ENCODE results near the gene FAM222A.

FAM222A gene

DNA sequence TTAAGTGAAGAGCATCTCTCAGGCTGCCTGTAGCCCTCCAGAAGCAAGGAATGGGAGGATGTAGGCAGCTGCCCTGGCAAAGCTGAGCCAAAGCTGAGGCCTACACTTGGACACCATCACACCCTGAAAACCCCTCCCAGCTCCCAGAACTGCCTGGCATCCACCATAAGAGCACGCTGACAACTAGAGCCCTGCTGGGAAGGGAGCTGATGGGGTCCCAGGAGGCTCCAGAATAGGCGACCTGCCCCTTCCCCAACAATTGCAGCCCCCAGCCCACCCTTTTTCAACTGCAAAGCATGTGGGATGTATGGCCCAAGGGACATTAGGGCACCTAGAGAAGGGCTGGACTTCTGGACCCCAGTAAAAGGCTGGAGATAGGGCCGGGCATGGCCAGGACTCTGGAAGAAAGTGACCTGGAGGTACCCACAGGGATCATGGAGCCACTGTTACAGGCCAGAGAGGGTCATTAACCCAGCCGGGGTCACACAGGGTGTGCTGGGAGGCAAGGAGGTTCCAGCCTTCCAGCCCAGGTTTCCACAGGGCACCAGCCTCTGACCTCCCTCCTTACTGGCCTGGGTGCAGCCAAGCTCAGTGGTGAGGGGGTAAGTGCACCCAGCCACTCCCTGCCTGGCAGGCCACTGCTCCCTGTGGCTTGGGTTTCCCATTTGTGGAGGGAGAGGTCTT is 27.8 kb downstream of the FAM222A start:
- no peak for DNase-seq (ENCODE audit: low spot score)
- TF ChIP-seq, protein P1, sequence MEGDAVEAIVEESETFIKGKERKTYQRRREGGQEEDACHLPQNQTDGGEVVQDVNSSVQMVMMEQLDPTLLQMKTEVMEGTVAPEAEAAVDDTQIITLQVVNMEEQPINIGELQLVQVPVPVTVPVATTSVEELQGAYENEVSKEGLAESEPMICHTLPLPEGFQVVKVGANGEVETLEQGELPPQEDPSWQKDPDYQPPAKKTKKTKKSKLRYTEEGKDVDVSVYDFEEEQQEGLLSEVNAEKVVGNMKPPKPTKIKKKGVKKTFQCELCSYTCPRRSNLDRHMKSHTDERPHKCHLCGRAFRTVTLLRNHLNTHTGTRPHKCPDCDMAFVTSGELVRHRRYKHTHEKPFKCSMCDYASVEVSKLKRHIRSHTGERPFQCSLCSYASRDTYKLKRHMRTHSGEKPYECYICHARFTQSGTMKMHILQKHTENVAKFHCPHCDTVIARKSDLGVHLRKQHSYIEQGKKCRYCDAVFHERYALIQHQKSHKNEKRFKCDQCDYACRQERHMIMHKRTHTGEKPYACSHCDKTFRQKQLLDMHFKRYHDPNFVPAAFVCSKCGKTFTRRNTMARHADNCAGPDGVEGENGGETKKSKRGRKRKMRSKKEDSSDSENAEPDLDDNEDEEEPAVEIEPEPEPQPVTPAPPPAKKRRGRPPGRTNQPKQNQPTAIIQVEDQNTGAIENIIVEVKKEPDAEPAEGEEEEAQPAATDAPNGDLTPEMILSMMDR (IDR thresholded peaks at IDR 0.05; ENCODE audit: extremely low read depth, missing control alignments), result no peak

DNA sequence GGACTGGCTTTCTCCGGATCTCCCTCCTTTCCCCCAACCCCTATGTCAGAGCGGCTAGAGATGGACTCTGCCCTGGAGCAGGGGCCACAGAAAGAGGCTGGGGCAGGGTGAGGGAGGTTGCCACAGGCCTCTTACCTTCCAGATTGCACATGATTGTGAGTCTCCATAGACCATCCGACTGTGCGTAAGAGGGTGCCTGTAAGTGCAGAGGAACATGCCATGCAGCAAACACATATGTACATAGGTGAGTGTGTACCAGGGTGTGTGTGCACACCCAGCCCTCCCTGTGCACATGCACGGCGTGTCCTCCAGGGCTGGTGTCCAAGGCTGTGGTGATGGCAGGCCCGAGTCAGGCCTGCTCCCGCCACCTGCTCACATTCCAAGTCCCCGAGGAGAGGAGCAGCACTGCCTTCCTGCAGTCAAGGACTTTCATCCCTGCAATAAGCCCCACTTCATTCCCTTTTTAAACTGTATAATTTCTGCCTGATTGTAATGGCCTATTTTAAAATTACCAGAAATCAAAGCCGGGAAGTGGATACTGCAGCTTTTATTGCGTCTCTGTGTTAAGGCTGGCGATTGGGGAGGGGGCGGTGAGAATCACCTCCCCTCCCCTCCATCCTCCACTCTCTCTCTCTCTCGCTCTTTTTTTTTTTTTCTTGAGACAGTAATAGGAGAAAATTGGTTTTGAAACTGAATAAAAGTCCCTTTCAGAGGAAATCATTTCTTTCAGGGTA is 28.5 kb downstream of the FAM222A start:
- DNase-seq (ENCODE audit: low spot score), result no peak
- TF ChIP-seq, protein P1 (IDR thresholded peaks at IDR 0.05; ENCODE audit: extremely low read depth, missing control alignments), result no peak

DNA sequence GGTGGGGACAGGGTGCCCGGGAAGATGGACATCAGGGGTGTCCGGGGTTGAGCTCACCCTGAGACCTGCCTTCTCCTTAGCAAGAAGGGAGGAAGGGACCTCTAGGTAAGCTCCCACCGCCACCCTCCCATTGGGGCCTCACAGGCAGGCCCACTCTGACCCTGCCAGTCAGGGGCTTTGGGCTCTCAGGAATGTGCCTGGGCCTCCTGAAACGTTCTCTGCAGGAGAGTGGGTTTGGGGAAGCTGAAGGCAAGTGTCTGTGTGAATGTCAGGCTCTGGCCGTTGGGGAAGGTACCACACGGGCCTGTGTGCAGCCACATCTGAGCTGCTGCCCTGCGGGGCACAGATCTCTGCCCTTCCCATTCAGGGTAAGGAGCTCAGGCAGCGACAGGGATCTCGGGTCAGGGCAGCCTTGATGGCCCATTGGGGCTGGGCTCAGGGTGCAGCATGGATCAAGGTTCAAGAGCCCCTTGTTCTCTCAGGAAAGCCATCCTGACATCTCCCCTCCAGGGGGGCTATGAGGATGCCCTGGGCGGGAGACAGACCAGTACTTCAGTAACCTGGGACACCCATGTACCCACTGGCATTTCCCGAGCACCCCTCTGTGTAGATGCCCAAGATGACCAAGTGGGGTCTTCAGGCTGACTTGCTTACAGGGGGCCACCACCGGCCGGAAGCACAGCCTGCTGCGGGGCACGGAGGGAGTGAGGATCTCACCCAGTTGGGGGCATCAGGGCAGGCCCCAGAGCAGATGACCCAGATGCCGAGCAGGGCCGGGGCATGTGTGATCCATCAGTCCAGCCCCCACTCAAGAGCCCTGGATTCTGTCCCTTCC is 29.7 kb downstream of the FAM222A start:
- DNase-seq (ENCODE audit: low spot score), result no peak
- TF ChIP-seq, protein P1 (IDR thresholded peaks at IDR 0.05; ENCODE audit: extremely low read depth, missing control alignments), result no peak

DNA sequence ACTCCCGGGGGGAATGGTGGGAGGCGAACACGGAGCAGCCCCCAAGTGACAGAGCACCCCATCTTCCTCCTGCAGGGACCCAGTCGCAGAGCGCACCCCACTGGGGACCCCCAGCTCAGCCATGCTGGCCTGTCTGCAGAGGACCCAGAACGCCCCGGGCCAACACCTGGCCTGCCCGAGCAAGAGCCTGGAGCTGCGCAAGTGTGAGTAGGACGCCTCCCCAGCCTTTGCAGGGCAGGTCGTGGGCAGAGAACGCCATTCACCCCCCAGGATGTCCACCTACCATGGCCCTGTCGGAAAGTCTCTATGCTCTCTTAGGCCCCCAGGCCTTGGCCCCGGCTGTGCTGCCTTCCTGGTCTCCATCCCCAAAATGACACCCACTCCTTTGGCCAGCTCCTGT is 30.4 kb downstream of the FAM222A start:
- TF ChIP-seq, protein P1 (IDR thresholded peaks at IDR 0.05; ENCODE audit: extremely low read depth, missing control alignments), result no peak
- DNase-seq (ENCODE audit: low spot score), result no peak

DNA sequence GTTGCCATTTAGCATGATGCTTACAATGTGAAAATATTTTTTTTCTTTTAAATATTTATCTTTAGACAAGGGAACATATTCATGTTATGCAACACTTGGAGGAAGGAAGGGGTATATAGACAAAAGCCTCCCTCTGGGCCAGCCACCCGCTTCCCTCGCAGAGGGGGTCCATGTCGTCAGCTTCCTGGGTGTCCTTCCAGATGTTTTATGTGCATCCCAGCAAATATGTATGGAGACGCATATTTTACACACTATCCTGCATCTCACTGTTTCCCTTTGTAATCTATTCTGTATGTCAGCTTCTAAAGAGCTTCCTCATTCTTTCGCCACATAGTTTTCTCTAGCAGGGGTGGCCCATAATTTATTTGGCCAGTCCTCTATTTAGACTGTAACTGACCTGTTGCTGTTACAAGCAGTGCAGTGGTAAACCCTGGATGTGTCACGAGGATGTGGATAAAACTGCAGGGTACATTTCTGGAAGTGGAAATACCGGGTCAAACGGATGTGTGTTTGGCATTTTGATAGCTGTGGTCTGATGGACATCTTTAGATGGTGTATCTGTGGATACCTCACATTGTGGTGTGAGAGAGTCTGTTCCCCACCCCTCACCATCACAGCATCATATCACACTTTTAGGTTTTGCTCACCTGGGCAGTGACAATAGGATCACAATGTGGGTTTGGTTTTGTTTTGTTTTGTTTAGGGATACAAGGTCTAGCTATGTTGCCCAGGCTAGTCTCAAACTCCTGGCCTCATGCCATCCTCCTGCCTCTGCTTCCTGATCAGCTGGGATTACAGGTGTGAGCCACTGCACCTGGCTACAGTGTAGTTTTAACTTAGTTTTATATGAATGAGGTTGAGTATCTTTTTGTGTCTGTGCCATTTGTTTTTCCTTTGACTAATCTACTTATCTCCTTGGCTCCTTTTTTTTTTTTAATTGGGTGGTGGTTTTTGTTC is 31.6 kb downstream of the FAM222A start:
- TF ChIP-seq, protein P1 (IDR thresholded peaks at IDR 0.05; ENCODE audit: extremely low read depth, missing control alignments), result no peak
- DNase-seq (ENCODE audit: low spot score), result no peak

DNA sequence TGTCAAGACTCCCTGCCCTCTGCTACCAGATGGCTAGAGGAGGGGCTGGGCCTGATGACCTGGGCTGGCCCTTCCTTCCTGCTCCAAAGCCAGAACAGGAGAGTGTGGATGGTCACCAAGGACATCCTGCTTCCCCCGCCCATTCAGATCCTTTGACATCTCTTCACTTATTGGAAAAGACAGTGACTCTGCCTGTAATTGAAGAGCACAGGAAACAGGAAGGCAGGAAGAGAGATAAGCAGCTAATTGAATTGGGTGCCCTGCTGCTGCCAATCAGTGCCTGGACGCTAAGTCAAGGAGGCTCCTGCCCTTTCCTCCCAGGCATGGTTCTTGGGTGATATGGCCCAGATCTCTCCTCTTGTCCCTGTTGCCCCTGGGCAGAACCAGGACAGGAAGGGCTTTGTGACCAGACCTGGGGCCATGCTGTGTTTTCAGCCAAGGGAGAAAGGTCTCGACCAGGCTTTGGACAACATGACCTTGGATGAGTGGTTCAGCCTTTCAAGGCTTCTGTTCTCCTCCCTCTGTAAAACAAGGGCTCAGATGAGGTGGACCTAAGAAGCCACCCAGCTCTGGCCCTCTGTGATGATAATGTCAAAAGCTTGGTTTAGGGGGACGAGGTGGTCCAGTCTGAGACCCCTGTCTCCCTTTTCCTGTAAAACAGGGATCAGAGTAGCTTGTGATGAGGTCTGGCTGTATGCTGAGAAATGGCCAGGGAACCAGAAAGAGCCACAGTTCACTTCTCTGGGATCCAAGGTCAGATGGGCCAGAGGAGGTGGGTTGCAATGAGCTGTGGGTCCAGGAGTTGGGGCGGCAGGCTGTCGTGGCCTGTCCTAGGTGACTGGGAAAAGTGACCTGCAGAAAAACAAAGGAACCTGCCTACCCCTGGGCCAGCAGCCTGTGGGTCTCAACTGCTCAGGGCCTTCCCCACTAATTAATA is 38.8 kb downstream of the FAM222A start:
- DNase-seq (ENCODE audit: low spot score), result no peak
- TF ChIP-seq, protein P1 (IDR thresholded peaks at IDR 0.05; ENCODE audit: extremely low read depth, missing control alignments), result no peak

Data from GM20000 (cell line).